Measurements from ENCODE around the gene POLR3F. TPM values are rescaled to one million over a fixed set of nuclear protein-coding genes. Genes with fewer than 3 reads are reported as not detected.

Gene POLR3F
- polyA plus RNA-seq, 1 of the 3 experiments (the other 2 are of a cell fraction): 4.8 TPM

DNA sequence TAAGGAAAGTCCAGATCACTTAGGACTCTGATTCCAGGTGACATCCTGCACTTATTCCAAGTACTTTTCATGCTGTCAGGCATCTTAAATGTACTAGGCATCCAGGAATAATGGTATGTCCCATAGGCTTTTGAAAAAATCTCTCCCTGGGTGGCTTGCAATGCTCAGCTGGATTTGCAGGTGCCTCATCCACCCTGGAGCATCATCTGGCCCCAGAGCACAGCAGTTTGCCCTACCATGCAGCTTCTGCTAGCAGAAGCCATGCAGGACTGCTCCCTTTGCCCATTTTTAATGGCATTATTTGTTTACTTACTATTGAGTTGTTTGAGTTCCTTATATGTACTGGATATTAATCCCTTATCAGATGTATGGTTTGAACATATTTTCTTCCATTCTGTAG is 45.6 kb upstream of the POLR3F start:
- DNase-seq: no peak
- ChIA-PET POLR2A (no interaction called here), CTCF (no interaction called here)
- Histone ChIP-seq H3K4me2 (no peak overlapping the region), H3K4me1 (ENCODE audit: control insufficient read depth in 1 of 2, insufficient read depth in 2 of 2, low read depth in 1 of 2, low read length in 1 of 2) (no peaks in the 10 kb centered on the region), H3F3A (replicated peaks; ENCODE audit: insufficient read depth) (no peaks in the 10 kb centered on the region), H4K20me1 (ENCODE audit: insufficient read depth) (no peaks in the 10 kb centered on the region), H3K9me3 (no peaks in the 10 kb centered on the region), H3K79me2 (ENCODE audit: insufficient read depth) (no peaks in the 10 kb centered on the region), H3K9ac (no peak overlapping the region), H3K4me3 (ENCODE audit: low read depth in 2 of 2, low read length in 1 of 2) (no peak overlapping the region), H3K27ac (ENCODE audit: low read depth in 2 of 2, low read length in 1 of 2) (no peak overlapping the region), H2AFZ (ENCODE audit: low read depth) (no peak overlapping the region), H3K27me3 (ENCODE audit: insufficient read depth) (no peaks in the 10 kb centered on the region), H3K36me3 (replicated peaks in 1 of 2; ENCODE audit: control insufficient read depth in 1 of 2, insufficient read depth in 2 of 2, low read length in 1 of 2) (peaks cover 3 to 6% of the 10 kb centered on the region in 2 experiments), H3K9me2 (no peaks in the 10 kb centered on the region)
- TF ChIP-seq, protein P1, sequence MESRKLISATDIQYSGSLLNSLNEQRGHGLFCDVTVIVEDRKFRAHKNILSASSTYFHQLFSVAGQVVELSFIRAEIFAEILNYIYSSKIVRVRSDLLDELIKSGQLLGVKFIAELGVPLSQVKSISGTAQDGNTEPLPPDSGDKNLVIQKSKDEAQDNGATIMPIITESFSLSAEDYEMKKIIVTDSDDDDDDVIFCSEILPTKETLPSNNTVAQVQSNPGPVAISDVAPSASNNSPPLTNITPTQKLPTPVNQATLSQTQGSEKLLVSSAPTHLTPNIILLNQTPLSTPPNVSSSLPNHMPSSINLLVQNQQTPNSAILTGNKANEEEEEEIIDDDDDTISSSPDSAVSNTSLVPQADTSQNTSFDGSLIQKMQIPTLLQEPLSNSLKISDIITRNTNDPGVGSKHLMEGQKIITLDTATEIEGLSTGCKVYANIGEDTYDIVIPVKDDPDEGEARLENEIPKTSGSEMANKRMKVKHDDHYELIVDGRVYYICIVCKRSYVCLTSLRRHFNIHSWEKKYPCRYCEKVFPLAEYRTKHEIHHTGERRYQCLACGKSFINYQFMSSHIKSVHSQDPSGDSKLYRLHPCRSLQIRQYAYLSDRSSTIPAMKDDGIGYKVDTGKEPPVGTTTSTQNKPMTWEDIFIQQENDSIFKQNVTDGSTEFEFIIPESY (IDR thresholded peaks at IDR 0.05; ENCODE audit: borderline replicate concordance, low read depth): no peak
- no peak for TF ChIP-seq MAX (IDR thresholded peaks at IDR 0.05; ENCODE audit: low read depth)
- no peak for TF ChIP-seq MXI1 (IDR thresholded peaks at IDR 0.05; ENCODE audit: low read depth, low read length)

- Histone ChIP-seq H3K9ac (no peak overlapping the region), H3F3A (replicated peaks; ENCODE audit: insufficient read depth) (no peaks in the 10 kb centered on the region), H3K9me3 (no peaks in the 10 kb centered on the region), H3K4me3 (ENCODE audit: low read depth in 2 of 2, low read length in 1 of 2) (no peak overlapping the region), H3K79me2 (ENCODE audit: insufficient read depth) (no peaks in the 10 kb centered on the region), H3K27ac (ENCODE audit: low read depth in 2 of 2, low read length in 1 of 2) (no peak overlapping the region), H3K27me3 (ENCODE audit: insufficient read depth) (no peaks in the 10 kb centered on the region), H3K4me1 (ENCODE audit: control insufficient read depth in 1 of 2, insufficient read depth in 2 of 2, low read depth in 1 of 2, low read length in 1 of 2) (peaks cover 0 to 4% of the 10 kb centered on the region in 2 experiments; a peak in 1 of 4 replicates), H2AFZ (ENCODE audit: low read depth) (no peak overlapping the region), H3K36me3 (replicated peaks in 1 of 2; ENCODE audit: control insufficient read depth in 1 of 2, insufficient read depth in 2 of 2, low read length in 1 of 2) (peaks cover 6 to 11% of the 10 kb centered on the region in 2 experiments), H3K9me2 (no peaks in the 10 kb centered on the region), H3K4me2 (no peak overlapping the region), H4K20me1 (ENCODE audit: insufficient read depth) (no peaks in the 10 kb centered on the region)
- no peak for DNase-seq
- ChIA-PET POLR2A (no interaction called here), CTCF (no interaction called here)
- 89% methylated on average over 2 of the region's 2 CpGs for WGBS (ENCODE audit: low lambda C conversion rate)
- no peak for TF ChIP-seq FOSL2 (IDR thresholded peaks at IDR 0.05; ENCODE audit: borderline replicate concordance, low read depth)
- TF ChIP-seq YY1 (IDR thresholded peaks at IDR 0.05; ENCODE audit: low read depth): no peak
- no peak for TF ChIP-seq EZH2phosphoT487 (IDR thresholded peaks at IDR 0.05; ENCODE audit: borderline replicate concordance, low read depth)
- TF ChIP-seq USF2 (IDR thresholded peaks at IDR 0.05; ENCODE audit: borderline replicate concordance, low read depth, low read length): no peak
- TF ChIP-seq TCF12 (IDR thresholded peaks at IDR 0.05): no peak
- TF ChIP-seq FOXJ3 (CRISPR knock-in tag; IDR thresholded peaks at IDR 0.05): no peak
- TF ChIP-seq IRF3 (IDR thresholded peaks at IDR 0.05; ENCODE audit: low read depth, low read length): no peak
- TF ChIP-seq EP300 (IDR thresholded peaks at IDR 0.05; ENCODE audit: borderline replicate concordance in 1 of 2, low read depth in 1 of 2, low read length in 1 of 2): no peak
- no peak for TF ChIP-seq RFX5 (IDR thresholded peaks at IDR 0.05; ENCODE audit: low read length)
- no peak for TF ChIP-seq NRF1 (IDR thresholded peaks at IDR 0.05; ENCODE audit: low read depth, low read length)
- TF ChIP-seq POLR2AphosphoS5 (IDR thresholded peaks at IDR 0.05; ENCODE audit: low read depth, low read length): no peak
- TF ChIP-seq GABPA (IDR thresholded peaks at IDR 0.05; ENCODE audit: low read depth): no peak
- no peak for TF ChIP-seq FOXM1 (IDR thresholded peaks at IDR 0.05; ENCODE audit: low read depth)
- no peak for TF ChIP-seq JUND (IDR thresholded peaks at IDR 0.05)
- no peak for TF ChIP-seq RAD21 (IDR thresholded peaks at IDR 0.05; ENCODE audit: low read length)
- no peak for TF ChIP-seq SMC3 (IDR thresholded peaks at IDR 0.05; ENCODE audit: low read depth, low read length)
- TF ChIP-seq SIN3A (IDR thresholded peaks at IDR 0.05; ENCODE audit: borderline replicate concordance, low read depth, low read length): no peak
- no peak for TF ChIP-seq TEAD4 (IDR thresholded peaks at IDR 0.05; ENCODE audit: borderline replicate concordance, insufficient read depth)
- no peak for TF ChIP-seq CTCF (IDR thresholded peaks at IDR 0.05)
Observed at GRCh38 chr20:18427214-18427613, 40.0 kb upstream of the POLR3F start.
